ENCODE results near the gene SVEP1. TPM values are rescaled to one million over a fixed set of nuclear protein-coding genes. Genes with fewer than 3 reads are reported as not detected.
A peak's percentile ranks its signal among the peaks of the same experiment; 100 is the strongest.

Gene SVEP1
- total RNA-seq, 1 experiment from 2014 or later: 0.04 TPM

DNA sequence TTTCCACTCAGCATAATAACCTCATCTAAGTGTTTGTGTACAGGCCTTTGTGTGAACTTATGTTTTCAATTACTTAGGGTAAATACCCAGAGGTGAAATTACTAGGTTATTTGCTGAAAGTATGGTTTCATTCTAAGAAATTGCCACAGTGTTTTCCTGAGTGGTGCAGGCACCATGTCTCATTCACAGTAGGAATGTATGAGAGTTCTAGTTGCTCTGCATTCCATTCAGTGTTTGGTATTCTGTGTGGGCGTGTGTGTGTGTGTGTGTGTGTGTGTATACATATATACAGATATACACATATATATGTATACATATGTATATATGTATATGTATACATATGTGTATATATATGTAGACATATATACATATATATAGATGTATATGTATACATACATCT, 8.8 kb upstream of the SVEP1 start:
- H3K9me3 ChIP-seq (ENCODE audit: low read length): no peaks in the 10 kb centered on the region
- no peaks in the 10 kb centered on the region for H3F3A ChIP-seq (ENCODE audit: low read length, unreplicated experiment)
- DNase-seq: no peak
- intact Hi-C loops (cut with micrococcal nuclease): loop anchor here (10.0 kb wide), 1 partner anchor 163 kb away; no protein-coding TSS in a partner anchor
- H4K20me1 ChIP-seq (ENCODE audit: low read length): no peaks in the 10 kb centered on the region
- H3K9me2 ChIP-seq (replicated peaks; ENCODE audit: low read length): no peaks in the 10 kb centered on the region
- H3K79me2 ChIP-seq (ENCODE audit: low read length): no peaks in the 10 kb centered on the region
- no peak overlapping the region for H2AFZ ChIP-seq (ENCODE audit: low read length)
- no peak for ATAC-seq
- no peak overlapping the region for H3K4me3 ChIP-seq (ENCODE audit: low read length)
- H3K9ac ChIP-seq (ENCODE audit: low read length): no peak overlapping the region
- TF ChIP-seq EZH2phosphoT487 (IDR thresholded peaks at IDR 0.05; ENCODE audit: borderline replicate concordance, low read length) (no peak), EZH2 (IDR thresholded peaks at IDR 0.05; ENCODE audit: low read length, unreplicated experiment) (no peak)
- TF ChIP-seq, protein P1, sequence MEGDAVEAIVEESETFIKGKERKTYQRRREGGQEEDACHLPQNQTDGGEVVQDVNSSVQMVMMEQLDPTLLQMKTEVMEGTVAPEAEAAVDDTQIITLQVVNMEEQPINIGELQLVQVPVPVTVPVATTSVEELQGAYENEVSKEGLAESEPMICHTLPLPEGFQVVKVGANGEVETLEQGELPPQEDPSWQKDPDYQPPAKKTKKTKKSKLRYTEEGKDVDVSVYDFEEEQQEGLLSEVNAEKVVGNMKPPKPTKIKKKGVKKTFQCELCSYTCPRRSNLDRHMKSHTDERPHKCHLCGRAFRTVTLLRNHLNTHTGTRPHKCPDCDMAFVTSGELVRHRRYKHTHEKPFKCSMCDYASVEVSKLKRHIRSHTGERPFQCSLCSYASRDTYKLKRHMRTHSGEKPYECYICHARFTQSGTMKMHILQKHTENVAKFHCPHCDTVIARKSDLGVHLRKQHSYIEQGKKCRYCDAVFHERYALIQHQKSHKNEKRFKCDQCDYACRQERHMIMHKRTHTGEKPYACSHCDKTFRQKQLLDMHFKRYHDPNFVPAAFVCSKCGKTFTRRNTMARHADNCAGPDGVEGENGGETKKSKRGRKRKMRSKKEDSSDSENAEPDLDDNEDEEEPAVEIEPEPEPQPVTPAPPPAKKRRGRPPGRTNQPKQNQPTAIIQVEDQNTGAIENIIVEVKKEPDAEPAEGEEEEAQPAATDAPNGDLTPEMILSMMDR (conservative IDR thresholded peaks at IDR 0.05; ENCODE audit: low read depth, low read length): no peak
- H3K27me3 ChIP-seq (ENCODE audit: low read length): no peaks in the 10 kb centered on the region
- ChIA-PET CTCF (no interaction called here), POLR2A (ENCODE audit: unreplicated experiment) (no interaction called here)
- H3K4me2 ChIP-seq (ENCODE audit: low read length): no peak overlapping the region
- BruUV-seq (replicated peaks): no TSS peak
- no peaks in the 10 kb centered on the region for H3K36me3 ChIP-seq (ENCODE audit: low read depth, low read length)
- no peaks in the 10 kb centered on the region for H3K4me1 ChIP-seq (ENCODE audit: insufficient read depth, low read length)
- H3K27ac ChIP-seq (ENCODE audit: low read length): no peak overlapping the region

DNA sequence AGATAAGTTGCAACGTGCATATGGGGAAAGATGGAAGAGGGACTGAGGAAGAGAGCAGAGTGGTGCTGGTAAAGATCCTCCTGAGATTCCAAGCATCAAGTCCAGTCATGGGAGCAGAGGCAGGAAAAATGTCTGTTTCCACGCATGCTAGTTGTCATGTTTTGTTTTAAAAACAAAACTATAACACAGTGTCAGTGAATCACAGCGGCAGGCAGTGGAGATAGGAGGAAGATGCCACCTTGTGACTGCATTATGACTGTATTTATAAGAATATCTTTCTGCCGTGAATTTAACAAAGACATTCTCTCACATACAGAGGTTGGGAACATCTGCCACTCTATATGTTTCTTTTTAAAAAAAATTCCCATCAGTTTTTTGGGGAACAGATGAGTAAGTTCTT, 3.7 kb upstream of the SVEP1 start:
- intact Hi-C loops (cut with micrococcal nuclease): loop anchor here (1.0 to 10.0 kb wide), 2 partner anchors 131 to 158 kb away; no protein-coding TSS in a partner anchor
- Histone ChIP-seq H3K9me3 (ENCODE audit: low read length) (no peaks in the 10 kb centered on the region), H3K4me2 (ENCODE audit: low read length) (peak overlapping the region; percentile 61), H3K9ac (ENCODE audit: low read length) (no peak overlapping the region), H4K20me1 (ENCODE audit: low read length) (no peaks in the 10 kb centered on the region), H2AFZ (ENCODE audit: low read length) (peak overlapping the region; percentile 74), H3K27ac (ENCODE audit: low read length) (no peak overlapping the region), H3K27me3 (ENCODE audit: low read length) (no peaks in the 10 kb centered on the region), H3K9me2 (replicated peaks; ENCODE audit: low read length) (no peaks in the 10 kb centered on the region), H3K79me2 (ENCODE audit: low read length) (no peaks in the 10 kb centered on the region), H3F3A (ENCODE audit: low read length, unreplicated experiment) (no peaks in the 10 kb centered on the region), H3K4me3 (ENCODE audit: low read length) (no peak overlapping the region), H3K36me3 (ENCODE audit: low read depth, low read length) (no peaks in the 10 kb centered on the region), H3K4me1 (ENCODE audit: insufficient read depth, low read length) (peaks cover 10% of the 10 kb centered on the region; the same call in 1 of the 2 replicates)
- TF ChIP-seq EZH2 (IDR thresholded peaks at IDR 0.05; ENCODE audit: low read length, unreplicated experiment): no peak
- TF ChIP-seq, protein P1 (conservative IDR thresholded peaks at IDR 0.05; ENCODE audit: low read depth, low read length): peak; percentile 50
- CTCF ChIA-PET: no interaction called here
- BruUV-seq (replicated peaks): no TSS peak
- ATAC-seq (peak; percentile 68), DNase-seq (peak; percentile 42)
- POLR2A ChIA-PET (ENCODE audit: unreplicated experiment): no interaction called here

DNA sequence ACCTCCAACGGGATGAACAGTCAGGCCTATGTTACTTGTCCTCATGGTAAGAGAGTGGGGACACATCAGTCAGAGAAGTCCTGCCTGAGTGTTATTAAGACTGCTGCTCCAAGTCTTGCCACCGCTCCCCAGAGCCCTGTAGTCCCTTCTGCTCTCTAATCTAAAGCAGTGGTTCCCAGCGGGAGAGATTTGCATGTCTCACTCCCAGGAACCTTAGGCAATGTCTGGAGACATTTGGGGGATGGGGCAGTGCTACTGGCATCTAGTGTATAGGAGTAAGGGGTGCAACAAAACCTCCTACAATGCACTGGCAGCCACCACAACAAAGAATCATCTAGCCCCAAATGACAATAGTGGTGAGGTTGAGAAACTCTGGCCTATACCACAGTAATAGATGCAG, 2.6 kb upstream of the SVEP1 start:
- intact Hi-C loops (cut with micrococcal nuclease): loop anchor here (10.0 kb wide), 1 partner anchor 157 kb away; no protein-coding TSS in a partner anchor
- no TSS peak for BruUV-seq (replicated peaks)
- POLR2A ChIA-PET (ENCODE audit: unreplicated experiment): no interaction called here
- Histone ChIP-seq H3K4me2 (ENCODE audit: low read length) (no peak overlapping the region), H3K9ac (ENCODE audit: low read length) (no peak overlapping the region), H3K27me3 (ENCODE audit: low read length) (no peaks in the 10 kb centered on the region), H3K9me3 (ENCODE audit: low read length) (no peaks in the 10 kb centered on the region), H4K20me1 (ENCODE audit: low read length) (no peaks in the 10 kb centered on the region), H3K79me2 (ENCODE audit: low read length) (no peaks in the 10 kb centered on the region), H3K4me1 (ENCODE audit: insufficient read depth, low read length) (peaks cover 10% of the 10 kb centered on the region; the same call in 1 of the 2 replicates), H3K36me3 (ENCODE audit: low read depth, low read length) (no peaks in the 10 kb centered on the region), H2AFZ (ENCODE audit: low read length) (no peak overlapping the region), H3K27ac (ENCODE audit: low read length) (no peak overlapping the region), H3K9me2 (replicated peaks; ENCODE audit: low read length) (no peaks in the 10 kb centered on the region), H3F3A (ENCODE audit: low read length, unreplicated experiment) (no peaks in the 10 kb centered on the region), H3K4me3 (ENCODE audit: low read length) (no peak overlapping the region)
- TF ChIP-seq EZH2 (IDR thresholded peaks at IDR 0.05; ENCODE audit: low read length, unreplicated experiment) (no peak), EZH2phosphoT487 (IDR thresholded peaks at IDR 0.05; ENCODE audit: borderline replicate concordance, low read length) (no peak)
- TF ChIP-seq, protein P1 (conservative IDR thresholded peaks at IDR 0.05; ENCODE audit: low read depth, low read length): no peak
- ATAC-seq: no peak
- DNase-seq: no peak
- CTCF ChIA-PET: no interaction called here
